ENCODE data around the gene HTT. TPM values are rescaled to one million over a fixed set of nuclear protein-coding genes. Genes with fewer than 3 reads are reported as not detected.

Gene HTT
- polyA plus RNA-seq, 1 donor (not counting 4 experiments of a cell fraction or from before 2014, with no cell fraction given): 16.2 TPM

DNA sequence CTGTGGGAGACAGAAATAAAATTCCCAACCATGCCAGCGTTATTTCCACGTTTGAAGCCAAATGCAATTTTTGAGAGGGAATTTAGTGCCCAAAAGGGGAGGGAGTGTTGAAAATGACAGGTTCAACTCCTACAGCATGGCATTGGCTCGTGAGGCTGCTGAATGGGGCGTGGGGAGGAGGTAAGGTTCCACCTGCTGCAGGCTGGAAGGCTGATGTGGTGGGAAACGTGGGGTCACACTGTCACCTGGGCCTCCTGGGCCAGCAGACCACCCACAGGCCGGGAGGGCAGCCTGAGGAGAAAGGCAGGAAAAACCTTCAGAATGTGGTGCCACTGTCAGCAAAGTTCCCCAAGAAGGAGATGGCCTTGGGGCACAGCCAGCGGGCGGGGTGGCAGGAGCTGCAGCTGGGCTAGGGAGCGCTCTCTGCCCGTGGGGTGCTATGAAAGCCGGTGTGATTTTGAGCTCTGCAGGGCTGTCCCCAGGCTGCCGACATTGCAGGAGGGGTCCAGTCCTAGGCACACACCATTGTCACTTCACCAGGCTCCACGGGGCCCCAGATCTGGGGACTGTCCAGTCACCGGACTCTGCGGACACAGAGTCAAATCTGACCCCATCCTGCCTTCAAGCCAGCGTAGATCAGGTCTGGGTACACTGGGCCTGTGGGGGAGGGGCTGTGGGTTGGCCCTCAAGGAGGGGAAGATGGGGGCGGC lies 194.1 kb downstream of the HTT start:
- dilution Hi-C loops (cut with MboI; ENCODE audit: extremely low pct_ligation_motif_present, low sequenced_read_pairs): no loop called here
- no peaks in the 10 kb centered on the region for H4K20me1 ChIP-seq (ENCODE audit: control insufficient read depth, extremely low read depth, insufficient read depth, low read length)
- H3K79me2 ChIP-seq (ENCODE audit: control insufficient read depth, insufficient read depth, low read length): no peaks in the 10 kb centered on the region
- peaks cover 34% of the 10 kb centered on the region for H3K27me3 ChIP-seq (ENCODE audit: control insufficient read depth, extremely low read depth, insufficient read depth, low read length)
- H3K9ac ChIP-seq (ENCODE audit: control insufficient read depth, extremely low read depth, insufficient read depth, low read length): no peak overlapping the region
- no peak for TF ChIP-seq EZH2 (IDR thresholded peaks at IDR 0.05; ENCODE audit: low read length)
- TF ChIP-seq, protein P1, sequence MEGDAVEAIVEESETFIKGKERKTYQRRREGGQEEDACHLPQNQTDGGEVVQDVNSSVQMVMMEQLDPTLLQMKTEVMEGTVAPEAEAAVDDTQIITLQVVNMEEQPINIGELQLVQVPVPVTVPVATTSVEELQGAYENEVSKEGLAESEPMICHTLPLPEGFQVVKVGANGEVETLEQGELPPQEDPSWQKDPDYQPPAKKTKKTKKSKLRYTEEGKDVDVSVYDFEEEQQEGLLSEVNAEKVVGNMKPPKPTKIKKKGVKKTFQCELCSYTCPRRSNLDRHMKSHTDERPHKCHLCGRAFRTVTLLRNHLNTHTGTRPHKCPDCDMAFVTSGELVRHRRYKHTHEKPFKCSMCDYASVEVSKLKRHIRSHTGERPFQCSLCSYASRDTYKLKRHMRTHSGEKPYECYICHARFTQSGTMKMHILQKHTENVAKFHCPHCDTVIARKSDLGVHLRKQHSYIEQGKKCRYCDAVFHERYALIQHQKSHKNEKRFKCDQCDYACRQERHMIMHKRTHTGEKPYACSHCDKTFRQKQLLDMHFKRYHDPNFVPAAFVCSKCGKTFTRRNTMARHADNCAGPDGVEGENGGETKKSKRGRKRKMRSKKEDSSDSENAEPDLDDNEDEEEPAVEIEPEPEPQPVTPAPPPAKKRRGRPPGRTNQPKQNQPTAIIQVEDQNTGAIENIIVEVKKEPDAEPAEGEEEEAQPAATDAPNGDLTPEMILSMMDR (optimal IDR thresholded peaks at IDR 0.05 in 1 of 3, IDR thresholded peaks at IDR 0.05 in 1 of 3, conservative IDR thresholded peaks at IDR 0.05 in 1 of 3; ENCODE audit: extremely low read depth in 1 of 3, insufficient read depth in 2 of 3, low read length in 3 of 3): no peak
- H3K27ac ChIP-seq (ENCODE audit: control insufficient read depth, insufficient read depth, low read length): no peak overlapping the region
- no peaks in the 10 kb centered on the region for H3K4me1 ChIP-seq (ENCODE audit: control insufficient read depth, extremely low read depth, insufficient read depth, low read length)
- no peaks in the 10 kb centered on the region for H3K9me3 ChIP-seq (ENCODE audit: control insufficient read depth, low read depth, low read length)
- FAIRE-seq (no peak), DNase-seq (ENCODE audit: low read depth, low spot score) (no peak)
- H3K9me1 ChIP-seq (ENCODE audit: control insufficient read depth, extremely low read depth, insufficient read depth, low read length): no peaks in the 10 kb centered on the region
- no peak overlapping the region for H3K4me2 ChIP-seq (ENCODE audit: control insufficient read depth, extremely low read depth, insufficient read depth, low read depth, low read length)
- H2AFZ ChIP-seq (ENCODE audit: control insufficient read depth, low read length): no peak overlapping the region
- H3K36me3 ChIP-seq (ENCODE audit: control insufficient read depth in 2 of 2, extremely low read depth in 1 of 2, insufficient read depth in 2 of 2, low read length in 2 of 2): no peaks in the 10 kb centered on the region
- no peak overlapping the region for H3K4me3 ChIP-seq (ENCODE audit: control insufficient read depth in 2 of 3, extremely low read depth in 1 of 3, insufficient read depth in 2 of 3, low read depth in 1 of 3, low read length in 3 of 3)

DNA sequence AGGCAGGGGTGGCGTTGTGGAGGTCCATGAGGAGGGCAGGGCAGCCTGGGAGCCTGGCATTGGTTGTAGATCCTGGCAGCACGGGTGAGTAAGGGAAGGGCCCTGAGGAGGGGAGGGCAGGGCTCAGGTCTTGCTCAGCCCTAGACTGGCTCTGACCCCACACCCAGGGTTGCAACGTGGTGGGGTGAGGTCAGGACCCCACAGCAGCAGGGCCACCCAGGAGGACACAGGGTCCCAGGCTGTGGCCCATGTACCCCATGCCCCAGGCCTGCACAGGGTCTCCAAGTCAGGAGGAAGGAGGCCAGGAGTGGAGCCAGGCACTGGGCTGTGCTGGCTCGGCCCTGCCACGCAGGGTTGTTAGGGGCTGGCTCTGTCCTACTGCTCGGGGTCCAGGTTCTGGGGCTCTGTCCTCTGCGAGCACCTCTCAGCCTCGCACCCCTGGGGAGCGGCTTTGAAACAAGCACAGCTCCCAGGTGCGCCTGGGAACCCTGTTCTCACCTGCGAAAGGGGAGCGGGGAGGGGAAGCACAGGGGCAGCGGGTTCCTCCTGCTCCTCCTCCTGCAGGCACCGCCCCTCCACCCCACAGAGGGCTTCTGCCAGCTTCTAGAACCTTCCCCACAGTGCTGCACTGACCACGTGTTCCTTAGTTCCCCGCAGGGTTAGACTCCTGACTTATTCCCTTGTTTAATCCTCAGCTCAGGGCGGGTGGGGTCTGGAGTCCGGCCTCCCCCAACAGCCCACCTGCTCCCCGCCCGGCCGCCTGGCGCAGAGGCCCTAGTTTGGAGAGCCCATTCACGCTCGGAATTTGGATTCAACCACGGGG lies 194.8 kb downstream of the HTT start:
- no peak overlapping the region for H3K4me3 ChIP-seq (ENCODE audit: control insufficient read depth in 2 of 3, extremely low read depth in 1 of 3, insufficient read depth in 2 of 3, low read depth in 1 of 3, low read length in 3 of 3)
- H3K79me2 ChIP-seq (ENCODE audit: control insufficient read depth, insufficient read depth, low read length): no peaks in the 10 kb centered on the region
- H4K20me1 ChIP-seq (ENCODE audit: control insufficient read depth, extremely low read depth, insufficient read depth, low read length): no peaks in the 10 kb centered on the region
- no peaks in the 10 kb centered on the region for H3K36me3 ChIP-seq (ENCODE audit: control insufficient read depth in 2 of 2, extremely low read depth in 1 of 2, insufficient read depth in 2 of 2, low read length in 2 of 2)
- no peaks in the 10 kb centered on the region for H3K9me3 ChIP-seq (ENCODE audit: control insufficient read depth, low read depth, low read length)
- H3K9me1 ChIP-seq (ENCODE audit: control insufficient read depth, extremely low read depth, insufficient read depth, low read length): no peaks in the 10 kb centered on the region
- DNase-seq (ENCODE audit: low read depth, low spot score): no peak
- no peak for FAIRE-seq
- no peak overlapping the region for H2AFZ ChIP-seq (ENCODE audit: control insufficient read depth, low read length)
- H3K4me2 ChIP-seq (ENCODE audit: control insufficient read depth, extremely low read depth, insufficient read depth, low read depth, low read length): no peak overlapping the region
- H3K27me3 ChIP-seq (ENCODE audit: control insufficient read depth, extremely low read depth, insufficient read depth, low read length): peaks cover 30% of the 10 kb centered on the region
- dilution Hi-C loops (cut with MboI; ENCODE audit: extremely low pct_ligation_motif_present, low sequenced_read_pairs): no loop called here
- no peak overlapping the region for H3K9ac ChIP-seq (ENCODE audit: control insufficient read depth, extremely low read depth, insufficient read depth, low read length)
- H3K4me1 ChIP-seq (ENCODE audit: control insufficient read depth, extremely low read depth, insufficient read depth, low read length): no peaks in the 10 kb centered on the region
- TF ChIP-seq EZH2 (IDR thresholded peaks at IDR 0.05; ENCODE audit: low read length): no peak
- TF ChIP-seq, protein P1 (optimal IDR thresholded peaks at IDR 0.05 in 1 of 3, IDR thresholded peaks at IDR 0.05 in 1 of 3, conservative IDR thresholded peaks at IDR 0.05 in 1 of 3; ENCODE audit: extremely low read depth in 1 of 3, insufficient read depth in 2 of 3, low read length in 3 of 3): no peak
- no peak overlapping the region for H3K27ac ChIP-seq (ENCODE audit: control insufficient read depth, insufficient read depth, low read length)
